Liver (tissue), 9 donors: ENCODE results near the gene CARD19. TPM values are rescaled to one million over a fixed set of nuclear protein-coding genes. Genes with fewer than 3 reads are reported as not detected.

ENCODE experiments used
- DNase-seq: peaks from one replicate; pipeline ENCODE4 v3.0.0-alpha.2; 2017; ENCODE audit warnings: low spot score
- H3K27ac ChIP-seq, 2 donors: one replicate each; pipeline ENCODE4 v1.7.0; 2013; ENCODE audit warnings: inconsistent platforms in 2 of 2, low read length in 2 of 2, control low read depth in 1 of 2, low read depth in 1 of 2, mild to moderate bottlenecking in 1 of 2
- H3K27me3 ChIP-seq, 4 donors: one replicate each; pipeline versions ENCODE4 v1.6.1 to v1.7.0; 2013; ENCODE audit warnings: low read length in 3 of 4, inconsistent platforms in 1 of 4, mild to moderate bottlenecking in 1 of 4, moderate library complexity in 1 of 4; ENCODE audit not compliant: control insufficient read depth in 4 of 4, insufficient read depth in 4 of 4
- H3K36me3 ChIP-seq, 4 donors: one replicate each; pipeline versions ENCODE4 v1.6.1 to v1.7.0; 2013; ENCODE audit warnings: low read length in 3 of 4, mild to moderate bottlenecking in 3 of 4, low read depth in 1 of 4, moderate library complexity in 1 of 4; ENCODE audit not compliant: control insufficient read depth in 4 of 4, insufficient read depth in 3 of 4
- H3K4me1 ChIP-seq, 4 donors: one replicate each; pipeline versions ENCODE4 v1.6.1 to v1.7.0; 2013; ENCODE audit warnings: low read length in 3 of 4, mild to moderate bottlenecking in 3 of 4, moderate library complexity in 1 of 4; ENCODE audit not compliant: control insufficient read depth in 4 of 4, insufficient read depth in 4 of 4
- H3K4me3 ChIP-seq, 3 donors: one replicate each; pipeline versions ENCODE4 v1.6.1 to v1.7.0; 2013; ENCODE audit warnings: low read length in 3 of 3, control low read depth in 1 of 3, low read depth in 1 of 3, mild to moderate bottlenecking in 1 of 3
- H3K9ac ChIP-seq, 2 donors: one replicate each; pipeline ENCODE4 v1.7.0; 2013; ENCODE audit warnings: low read length in 2 of 2, mild to moderate bottlenecking in 2 of 2, moderate library complexity in 2 of 2, control low read depth in 1 of 2, low read depth in 1 of 2
- H3K9me3 ChIP-seq, 4 donors: one replicate each; pipeline versions ENCODE4 v1.6.1 to v1.7.0; 2013; ENCODE audit warnings: low read length in 3 of 4; ENCODE audit not compliant: control insufficient read depth in 4 of 4
- ATF3 ChIP-seq: IDR thresholded peaks from 2 replicates; pipeline ENCODE4 v1.6.1; 2016; ENCODE audit warnings: antibody characterized with exemption
- CTCF ChIP-seq: fragments of 150-350 bp; IDR thresholded peaks from 2 replicates; pipeline ENCODE4 v1.5.1; 2017; ENCODE audit warnings: improper control_type of control experiment, low read depth, low read length; ENCODE audit not compliant: missing input control
- EGR1 ChIP-seq, 2 donors: IDR thresholded peaks; 2 replicates each; pipeline ENCODE4 v1.6.1; 2016 to 2018; ENCODE audit warnings: antibody characterized with exemption in 2 of 2, low read depth in 2 of 2
- FOXA1 ChIP-seq: IDR thresholded peaks from 2 replicates; pipeline ENCODE4 v1.6.1; 2016; ENCODE audit warnings: antibody characterized with exemption
- FOXA2 ChIP-seq: IDR thresholded peaks from 2 replicates; pipeline ENCODE4 v1.6.1; 2016; ENCODE audit warnings: antibody characterized with exemption
- GABPA ChIP-seq, 2 donors: IDR thresholded peaks in 1 of 2; conservative IDR thresholded peaks in 1 of 2; 2 replicates each; pipeline ENCODE4 v1.6.1; 2016; ENCODE audit warnings: antibody characterized with exemption in 2 of 2, mild to moderate bottlenecking in 1 of 2, moderate library complexity in 1 of 2
- HNF4A ChIP-seq, 2 donors: conservative IDR thresholded peaks; 2 replicates each; pipeline ENCODE4 v1.6.1; 2016; ENCODE audit warnings: antibody characterized with exemption in 2 of 2, mild to moderate bottlenecking in 2 of 2
- HNF4G ChIP-seq: IDR thresholded peaks from 2 replicates; pipeline ENCODE4 v1.6.1; 2016; ENCODE audit warnings: antibody characterized with exemption
- JUND ChIP-seq, 2 donors: IDR thresholded peaks; 2 replicates each; pipeline ENCODE4 v1.6.1; 2016; ENCODE audit warnings: antibody characterized with exemption in 2 of 2
- NR2F2 ChIP-seq: IDR thresholded peaks from 2 replicates; pipeline ENCODE4 v1.6.1; 2016; ENCODE audit warnings: antibody characterized with exemption
- RAD21 ChIP-seq, 2 donors: IDR thresholded peaks; 2 replicates each; pipeline ENCODE4 v1.6.1; 2016; ENCODE audit warnings: antibody characterized with exemption in 2 of 2, mild to moderate bottlenecking in 2 of 2
- REST ChIP-seq: IDR thresholded peaks from 2 replicates; pipeline ENCODE4 v1.6.1; 2016; ENCODE audit warnings: antibody characterized with exemption, mild to moderate bottlenecking
- RXRA ChIP-seq, 2 donors: IDR thresholded peaks; 2 replicates each; pipeline ENCODE4 v1.6.1; 2017 to 2018; ENCODE audit warnings: antibody characterized with exemption in 2 of 2, mild to moderate bottlenecking in 1 of 2
- SP1 ChIP-seq: IDR thresholded peaks from 2 replicates; pipeline ENCODE4 v1.6.1; 2018; ENCODE audit warnings: antibody characterized with exemption, mild to moderate bottlenecking
- TAF1 ChIP-seq: conservative IDR thresholded peaks from 2 replicates; pipeline ENCODE4 v1.6.1; 2016; ENCODE audit warnings: antibody characterized with exemption, mild to moderate bottlenecking
- YY1 ChIP-seq: IDR thresholded peaks from 2 replicates; pipeline ENCODE4 v1.6.1; 2016; ENCODE audit warnings: antibody characterized with exemption, mild to moderate bottlenecking
- WGBS: extraction: QIAGEN DNeasy Blood & Tissue Kit; methylation state at CpG from one replicate; pipeline ENCODE4 v1.1.7; 2013; 5-methylcytosine and 5-hydroxymethylcytosine counted together
- polyA plus RNA-seq, 2 donors: library from polyadenylated mRNA; stranded (reverse) in 1 of 2; unstranded in 1 of 2; fragments of 200-250 nt in 1 of 2; fragments of >200 nt in 1 of 2; fragmentation: Nextera tagmentation in 1 of 2; extraction: Ambion mirVana in 1 of 2; gene quantifications; one replicate each; pipeline versions ENCODE4 v1.2.1 to v1.2.3, GENCODE V29; 2013 to 2015
- total RNA-seq, 2 donors: library from RNA; depleted of rRNA; stranded (reverse); fragments of >200 nt; gene quantifications; one replicate each; pipeline ENCODE4 v1.2.3, GENCODE V29; 2014
- TF ChIP-seq, protein P1 (sequence below): IDR thresholded peaks from 2 replicates; pipeline ENCODE4 v1.6.1; 2016; ENCODE audit warnings: antibody characterized with exemption
- TF ChIP-seq, protein P2 (sequence below): IDR thresholded peaks from 2 replicates; pipeline ENCODE4 v1.6.1; 2016; ENCODE audit warnings: antibody characterized with exemption
- donor health status: healthy.
- donor health status: healthy.
- donor health status: healthy.
- donor health status: healthy.
- donor health status: healthy.

CARD19 gene
- total and polyA plus RNA-seq, 4 donors, result 13.0 to 18.2 (median 16.3) TPM

GRCh38 chr9:93138171-93138764 lies 42.3 kb downstream of the CARD19 start:
- 77% methylated on average over 7 of the region's 7 CpGs for WGBS
- H3K27ac ChIP-seq, result no peak overlapping the region
- H3K4me3 ChIP-seq, result no peak overlapping the region
- H3K4me1 ChIP-seq, result peaks cover 7 to 19% (median 13%) of the 10 kb centered on the region in 4 donors
- TF ChIP-seq EGR1 (IDR thresholded peaks at IDR 0.05; ENCODE audit: low read depth in 2 of 2), result no peak
- no peak for TF ChIP-seq YY1
- TF ChIP-seq HNF4G, result no peak
- no peak for TF ChIP-seq RXRA (IDR thresholded peaks at IDR 0.05)
- no peak for TF ChIP-seq ATF3
- TF ChIP-seq REST, result no peak
- no peak for TF ChIP-seq JUND (IDR thresholded peaks at IDR 0.05)
- no peak for TF ChIP-seq GABPA (IDR thresholded peaks at IDR 0.05 in 1 of 2, conservative IDR thresholded peaks at IDR 0.05 in 1 of 2)
- TF ChIP-seq NR2F2, result no peak
- no peak for TF ChIP-seq HNF4A (conservative IDR thresholded peaks at IDR 0.05)
- no peak for TF ChIP-seq FOXA2
- no peak for TF ChIP-seq CTCF
- TF ChIP-seq, protein P1, sequence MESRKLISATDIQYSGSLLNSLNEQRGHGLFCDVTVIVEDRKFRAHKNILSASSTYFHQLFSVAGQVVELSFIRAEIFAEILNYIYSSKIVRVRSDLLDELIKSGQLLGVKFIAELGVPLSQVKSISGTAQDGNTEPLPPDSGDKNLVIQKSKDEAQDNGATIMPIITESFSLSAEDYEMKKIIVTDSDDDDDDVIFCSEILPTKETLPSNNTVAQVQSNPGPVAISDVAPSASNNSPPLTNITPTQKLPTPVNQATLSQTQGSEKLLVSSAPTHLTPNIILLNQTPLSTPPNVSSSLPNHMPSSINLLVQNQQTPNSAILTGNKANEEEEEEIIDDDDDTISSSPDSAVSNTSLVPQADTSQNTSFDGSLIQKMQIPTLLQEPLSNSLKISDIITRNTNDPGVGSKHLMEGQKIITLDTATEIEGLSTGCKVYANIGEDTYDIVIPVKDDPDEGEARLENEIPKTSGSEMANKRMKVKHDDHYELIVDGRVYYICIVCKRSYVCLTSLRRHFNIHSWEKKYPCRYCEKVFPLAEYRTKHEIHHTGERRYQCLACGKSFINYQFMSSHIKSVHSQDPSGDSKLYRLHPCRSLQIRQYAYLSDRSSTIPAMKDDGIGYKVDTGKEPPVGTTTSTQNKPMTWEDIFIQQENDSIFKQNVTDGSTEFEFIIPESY, result no peak
- TF ChIP-seq TAF1, result no peak
- no peak for TF ChIP-seq SP1
- no peak for TF ChIP-seq RAD21 (IDR thresholded peaks at IDR 0.05)
- TF ChIP-seq, protein P2, sequence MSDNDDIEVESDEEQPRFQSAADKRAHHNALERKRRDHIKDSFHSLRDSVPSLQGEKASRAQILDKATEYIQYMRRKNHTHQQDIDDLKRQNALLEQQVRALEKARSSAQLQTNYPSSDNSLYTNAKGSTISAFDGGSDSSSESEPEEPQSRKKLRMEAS, result no peak
- no peak for TF ChIP-seq FOXA1
- H3K9ac ChIP-seq, result no peak overlapping the region
- DNase-seq, result no peak
- H3K27me3 ChIP-seq, result no peaks in the 10 kb centered on the region
- no peaks in the 10 kb centered on the region for H3K36me3 ChIP-seq
- peaks cover 0 to 2% (median 0%) of the 10 kb centered on the region in 4 donors for H3K9me3 ChIP-seq
